A549 (cell line): ENCODE data around the gene RASL10B. TPM values are rescaled to one million over a fixed set of nuclear protein-coding genes. Genes with fewer than 3 reads are reported as not detected.

Experiments used
- ATAC-seq, 2 experiments: fragments of 200-7000 bp in 1 of 2; fragments of >200 bp in 1 of 2; cut with Nextera tagmentation in 1 of 2; cut with Tn5 transposase in 1 of 2; 3 replicates each; pipeline versions ENCODE4 v1.8.0 to v1.9.1; 2018 to 2020; ENCODE audit warnings: mild to moderate bottlenecking in 1 of 2, moderate library complexity in 1 of 2
- CTCF ChIA-PET: fragments of 300-600 bp; sonication (Branson Sonifier 250); formaldehyde crosslinking; extraction: SDS; loops from one replicate; lab custom pipeline; 2021; ENCODE audit warnings: antibody characterized with exemption, inconsistent platforms; lab: Yijun Ruan, JAX
- POLR2A ChIA-PET: fragments of 350-600 bp; formaldehyde crosslinking; extraction: SDS; loops from one replicate; lab custom pipeline; 2021; ENCODE audit warnings: antibody characterized with exemption, inconsistent platforms; lab: Yijun Ruan, JAX
- DNase-seq, 2 experiments: peaks; one replicate each; pipeline versions ENCODE4 v3.0.0 to v3.0.0-alpha.2; 2011 to 2016; ENCODE audit warnings: low read depth in 1 of 2, low spot score in 1 of 2
- FAIRE-seq: peaks from 2 replicates; lab custom pipeline; 2011; peaks lifted over from hg19 to GRCh38; lab: Jason Lieb, UNC
- H3K27ac ChIP-seq, 2 experiments: fragments of >200 bp; sonication (Bioruptor Twin); formaldehyde crosslinking; 3 replicates each; pipeline ENCODE4 v1.5.1; 2016 to 2017
- H3K4me1 ChIP-seq: fragments of >200 bp; sonication (Bioruptor Twin); formaldehyde crosslinking; 3 replicates; pipeline ENCODE4 v1.6.1; 2016
- H3K4me2 ChIP-seq: fragments of >200 bp; sonication (Bioruptor Twin); formaldehyde crosslinking; 3 replicates; pipeline ENCODE4 v1.6.1; 2016
- H3K4me3 ChIP-seq: fragments of >200 bp; sonication (Bioruptor Twin); formaldehyde crosslinking; 3 replicates; pipeline ENCODE4 v1.5.1; 2016
- H3K9me3 ChIP-seq: fragments of >200 bp; sonication (Bioruptor Twin); formaldehyde crosslinking; 3 replicates; pipeline ENCODE4 v1.6.1; 2016
- ATOH8 ChIP-seq: fragments of 250-450 bp; sonication (Bioruptor Pico); IDR thresholded peaks from 2 replicates; pipeline ENCODE4 v1.5.0; 2020; ENCODE audit warnings: low read depth, mild to moderate bottlenecking, moderate library complexity
- CBX2 ChIP-seq: fragments of 200-600 bp; sonication (generic); IDR thresholded peaks from 2 replicates; pipeline ENCODE4 v1.6.1; 2016; ENCODE audit warnings: low read depth, mild to moderate bottlenecking, borderline replicate concordance
- CBX8 ChIP-seq: fragments of 200-600 bp; sonication (generic); IDR thresholded peaks from 2 replicates; pipeline ENCODE4 v1.6.1; 2016
- CHD4 ChIP-seq: fragments of 200-600 bp; sonication (generic); IDR thresholded peaks from 2 replicates; pipeline ENCODE4 v1.6.1; 2016; ENCODE audit warnings: antibody characterized with exemption, mild to moderate bottlenecking, borderline replicate concordance
- CTCF ChIP-seq: fragments of >200 bp; sonication (Bioruptor Twin); formaldehyde crosslinking; IDR thresholded peaks from 3 replicates; pipeline ENCODE4 v1.5.1; 2016
- EHF ChIP-seq: fragments of 250-450 bp; sonication (Bioruptor Pico); IDR thresholded peaks from 2 replicates; pipeline ENCODE4 v1.5.0; 2020; ENCODE audit warnings: mild to moderate bottlenecking
- GATA3 ChIP-seq: IDR thresholded peaks from 2 replicates; pipeline ENCODE4 v1.6.1; 2012; ENCODE audit warnings: borderline replicate concordance
- HDAC2 ChIP-seq: fragments of 200-600 bp; sonication (generic); IDR thresholded peaks from 2 replicates; pipeline ENCODE4 v1.6.1; 2016
- HEYL ChIP-seq: fragments of 250-450 bp; sonication (Bioruptor Pico); IDR thresholded peaks from 2 replicates; pipeline ENCODE4 v1.8.0; 2021; ENCODE audit warnings: mild to moderate bottlenecking, moderate library complexity
- HOXA7 ChIP-seq: fragments of 250-450 bp; sonication (Bioruptor Pico); IDR thresholded peaks from 2 replicates; pipeline ENCODE4 v1.5.0; 2020; ENCODE audit warnings: mild to moderate bottlenecking, moderate library complexity
- HOXB5 ChIP-seq: fragments of 250-450 bp; sonication (Bioruptor Pico); IDR thresholded peaks from 2 replicates; pipeline ENCODE4 v1.5.0; 2020; ENCODE audit warnings: mild to moderate bottlenecking, moderate library complexity
- MAFK ChIP-seq: fragments of 450-650 bp; IDR thresholded peaks from 2 replicates; pipeline ENCODE4 v1.6.1; 2014; ENCODE audit not compliant: partially characterized antibody
- MYC ChIP-seq: IDR thresholded peaks from 2 replicates; pipeline ENCODE4 v1.6.1; 2012; ENCODE audit warnings: mild to moderate bottlenecking, inconsistent platforms, low read length, improper control_type of control experiment, borderline replicate concordance
- PBX3 ChIP-seq: IDR thresholded peaks from 2 replicates; pipeline ENCODE4 v1.6.1; 2012
- RAD21 ChIP-seq, 2 experiments: fragments of >200 bp in 1 of 2; sonication (Bioruptor Twin) in 1 of 2; formaldehyde crosslinking in 1 of 2; IDR thresholded peaks in 1 of 2; conservative IDR thresholded peaks in 1 of 2; 2 replicates in 1 of 2; 3 replicates in 1 of 2; pipeline ENCODE4 v1.6.1; 2012 to 2018; ENCODE audit warnings: inconsistent platforms in 1 of 2
- RARB ChIP-seq: fragments of 250-450 bp; sonication (Bioruptor Pico); IDR thresholded peaks from 2 replicates; pipeline ENCODE4 v1.8.0; 2021; ENCODE audit warnings: mild to moderate bottlenecking, moderate library complexity
- RCOR1 ChIP-seq: fragments of 150-350 bp; IDR thresholded peaks from 2 replicates; pipeline ENCODE4 v1.6.1; 2014; ENCODE audit warnings: antibody characterized with exemption, low read length, low read depth
- RNF2 ChIP-seq: fragments of 200-600 bp; sonication (generic); IDR thresholded peaks from 2 replicates; pipeline ENCODE4 v1.6.1; 2016; ENCODE audit warnings: low read depth, mild to moderate bottlenecking, antibody characterized with exemption, moderate library complexity, borderline replicate concordance
- USF2 ChIP-seq: fragments of 450-650 bp; IDR thresholded peaks from 2 replicates; pipeline ENCODE4 v1.6.1; 2014; ENCODE audit warnings: antibody characterized with exemption
- ZC3H11A ChIP-seq: fragments of 450-650 bp; IDR thresholded peaks from 2 replicates; pipeline ENCODE4 v1.6.1; 2014; ENCODE audit warnings: antibody characterized with exemption, mild to moderate bottlenecking
- ZFP36 ChIP-seq: fragments of 450-650 bp; IDR thresholded peaks from 2 replicates; pipeline ENCODE4 v1.6.1; 2014; ENCODE audit warnings: borderline replicate concordance; ENCODE audit not compliant: partially characterized antibody
- WGBS: methylation state at CpG from one replicate; pipeline ENCODE4 v1.1.6; 2017; ENCODE audit errors: missing lambda C conversion rate; 5-methylcytosine and 5-hydroxymethylcytosine counted together
- polyA plus RNA-seq, 4 experiments: library from polyadenylated mRNA; depleted of rRNA in 3 of 4; stranded (reverse); fragments of >200 nt; fragmentation: RNase III in 1 of 4; extraction: RNeasy Plus Mini Kit Qiagen cat#74134 plus additional on column Dnase treatment in 1 of 4; gene quantifications; 2 replicates in 3 of 4; 3 replicates in 1 of 4; pipeline ENCODE4 v1.2.3, GENCODE V29; 2011 to 2017

The RASL10B gene
- polyA plus RNA-seq, 2 of the 4 experiments (the other 2 are of a cell fraction) = 0.05 to 0.26 TPM

- H3K4me1 ChIP-seq = peaks cover 29% of the 10 kb centered on the region
- H3K4me3 ChIP-seq = no peak overlapping the region
- FAIRE-seq (no peak), DNase-seq (no peak), ATAC-seq (no peak)
- ChIA-PET CTCF (interaction anchor here (0.9 to 2.7 kb wide), 11 partner anchors 9 to 170 kb away, joined by 3 to 19 read pairs (median 5); no protein-coding TSS in a partner anchor), POLR2A (no interaction called here)
- no peaks in the 10 kb centered on the region for H3K9me3 ChIP-seq
- WGBS = 92% methylated on average over 3 of the region's 3 CpGs
- no peak overlapping the region; the same call in 2 of the 3 replicates for H3K4me2 ChIP-seq
- TF ChIP-seq MAFK (no peak), ZFP36 (no peak), PBX3 (no peak), ZC3H11A (no peak), HDAC2 (no peak), GATA3 (no peak)
- peak overlapping the region; percentile 4 to 27; a peak in 2 of 6 replicates for H3K27ac ChIP-seq
Observed at GRCh38 chr17:35709874-35710273, 21.6 kb upstream of the RASL10B start.

GRCh38 chr17:35710950-35711349 is 20.5 kb upstream of the RASL10B start:
- H3K9me3 ChIP-seq = no peaks in the 10 kb centered on the region
- no peak for DNase-seq
- no peak overlapping the region for H3K4me3 ChIP-seq
- POLR2A ChIA-PET = no interaction called here
- ATAC-seq = no peak
- no peak overlapping the region for H3K4me2 ChIP-seq
- TF ChIP-seq ZFP36 (no peak), MYC (no peak), RAD21 (conservative IDR thresholded peaks at IDR 0.05 in 1 of 2, IDR thresholded peaks at IDR 0.05 in 1 of 2) (no peak), CHD4 (no peak), RNF2 (no peak), HOXB5 (CRISPR knock-in tag) (no peak), HEYL (no peak), CBX2 (no peak), RARB (CRISPR knock-in tag) (no peak), EHF (no peak)
- TF ChIP-seq, all 56 proteins: peak for 0
- 90% methylated on average over 2 of the region's 2 CpGs for WGBS
- H3K4me1 ChIP-seq = peaks cover 18% of the 10 kb centered on the region; the same call in 2 of the 3 replicates
- no peak overlapping the region for H3K27ac ChIP-seq
- FAIRE-seq = no peak
- CTCF ChIA-PET = interaction anchor here (0.7 to 2.7 kb wide), 3 partner anchors 36 to 139 kb away, joined by 3 to 19 read pairs (median 3); no protein-coding TSS in a partner anchor

- Histone ChIP-seq H3K9me3 (no peaks in the 10 kb centered on the region), H3K4me3 (no peak overlapping the region), H3K4me2 (no peak overlapping the region), H3K27ac (no peak overlapping the region), H3K4me1 (peaks cover 14% of the 10 kb centered on the region; the same call in 1 of the 3 replicates)
- CTCF ChIA-PET = interaction anchor here (1.6 to 2.0 kb wide), 5 partner anchors 34 to 100 kb away, joined by 5 to 10 read pairs (median 7); no protein-coding TSS in a partner anchor
- 77% methylated on average over 7 of the region's 7 CpGs for WGBS
- POLR2A ChIA-PET = no interaction called here
- no peak for ATAC-seq
- no peak for DNase-seq
- FAIRE-seq = no peak
- no peak for TF ChIP-seq HOXA7 (CRISPR knock-in tag)
- no peak for TF ChIP-seq CHD4
- TF ChIP-seq ATOH8 = no peak
- TF ChIP-seq CBX2 = no peak
- TF ChIP-seq CTCF = no peak
- no peak for TF ChIP-seq CBX8
- no peak for TF ChIP-seq RCOR1
- no peak for TF ChIP-seq USF2
- no peak for TF ChIP-seq HOXB5 (CRISPR knock-in tag)
Observed at GRCh38 chr17:35713069-35713728, 18.2 kb upstream of the RASL10B start.
